NCI-H345 treated with DMSO at 0.1 percent for 48 hours (cell line): ENCODE measurements around the gene C3orf70.
"Not testable (repeated sequence)": the region's sequence is repeated elsewhere in the genome, so short reads cannot be mapped to it uniquely, and the experiment has no call there.

Experiments
- DNase-seq: peaks from one replicate; lab custom pipeline; 2025; ENCODE audit not compliant: unreplicated experiment; lab: John Stamatoyannopoulos, UW

Gene C3orf70

GRCh38 chr3:185151101-185151963 is 1.5 kb downstream of the C3orf70 start:
- DNase-seq = no peak

- DNase-seq = no peak
These were observed 2.3 kb downstream of the C3orf70 start for GRCh38 chr3:185150561-185150960.

- no peak for DNase-seq
These were observed 3.3 kb downstream of the C3orf70 start for GRCh38 chr3:185149591-185149990.

- DNase-seq = no peak
These were observed 7.3 kb downstream of the C3orf70 start for GRCh38 chr3:185145511-185145910.

GRCh38 chr3:185144784-185145183 is 8.1 kb downstream of the C3orf70 start:
- no peak for DNase-seq

GRCh38 chr3:185137821-185138220 is 15.0 kb downstream of the C3orf70 start:
- no peak for DNase-seq

- no peak for DNase-seq
These were observed 18.4 kb downstream of the C3orf70 start for GRCh38 chr3:185134509-185134908.

- DNase-seq = no peak
These were observed 21.1 kb downstream of the C3orf70 start for GRCh38 chr3:185131602-185132256.

- DNase-seq = no peak
These were observed 23.8 kb downstream of the C3orf70 start for GRCh38 chr3:185129083-185129482.

GRCh38 chr3:185126201-185126600 is 26.7 kb downstream of the C3orf70 start:
- no peak for DNase-seq

- DNase-seq = no peak
These were observed 32.7 kb downstream of the C3orf70 start for GRCh38 chr3:185120126-185120525.

GRCh38 chr3:185115371-185115770 is 37.5 kb downstream of the C3orf70 start:
- no peak for DNase-seq

GRCh38 chr3:185114756-185115155 is 38.1 kb downstream of the C3orf70 start:
- no peak for DNase-seq

GRCh38 chr3:185112186-185112585 is 40.7 kb downstream of the C3orf70 start:
- DNase-seq = no peak

- DNase-seq = not testable (repeated sequence)
These were observed 43.8 kb downstream of the C3orf70 start for GRCh38 chr3:185109012-185109411.

GRCh38 chr3:185106256-185106890 is 46.5 kb downstream of the C3orf70 start:
- not testable (repeated sequence) for DNase-seq

GRCh38 chr3:185103359-185104127 is 49.3 kb downstream of the C3orf70 start:
- no peak for DNase-seq

- no peak for DNase-seq
These were observed 58.2 kb downstream of the C3orf70 start for GRCh38 chr3:185094697-185095096.

GRCh38 chr3:185093116-185093515 is 59.7 kb downstream of the C3orf70 start:
- DNase-seq = no peak

GRCh38 chr3:185090811-185091210 is 62.0 kb downstream of the C3orf70 start:
- no peak for DNase-seq

GRCh38 chr3:185089751-185090150 is 63.1 kb downstream of the C3orf70 start:
- DNase-seq = no peak
